Stimulated activated CD8-positive, alpha-beta memory T cell treated with anti-CD3 and anti-CD28 coated beads, Interleukin-2, amount 100 ng/mL, for 1 hour (primary cell): Measurements from ENCODE around the gene PPM1M.
A peak's percentile ranks its signal among the peaks of the same experiment; 100 is the strongest.
"Not testable (repeated sequence)": the region's sequence is repeated elsewhere in the genome, so short reads cannot be mapped to it uniquely, and the experiment has no call there.

Experiments used
- DNase-seq, 2 donors: peaks; one replicate each; pipeline ENCODE4 v3.0.0-alpha.2; 2020; ENCODE audit warnings: low read depth in 2 of 2

Gene PPM1M

GRCh38 chr3:52277071-52277964, 31.8 kb downstream of the PPM1M start:
- DNase-seq: peak in 1 of 2 donors; percentile 44

GRCh38 chr3:52277972-52278509, 32.5 kb downstream of the PPM1M start:
- DNase-seq: no peak

GRCh38 chr3:52278510-52279069, 33.0 kb downstream of the PPM1M start, which contains the start of gene WDR82:
WDR82 (minus strand) TSS chr3:52278649; CDS start chr3:52278361, 288 bp downstream.
- peak; percentile 96 to 98 for DNase-seq

- DNase-seq: no peak
Measured at GRCh38 chr3:52279596-52279995, 34.0 kb downstream of the PPM1M start.

GRCh38 chr3:52280050-52280461, 34.5 kb downstream of the PPM1M start:
- DNase-seq: no peak

DNA sequence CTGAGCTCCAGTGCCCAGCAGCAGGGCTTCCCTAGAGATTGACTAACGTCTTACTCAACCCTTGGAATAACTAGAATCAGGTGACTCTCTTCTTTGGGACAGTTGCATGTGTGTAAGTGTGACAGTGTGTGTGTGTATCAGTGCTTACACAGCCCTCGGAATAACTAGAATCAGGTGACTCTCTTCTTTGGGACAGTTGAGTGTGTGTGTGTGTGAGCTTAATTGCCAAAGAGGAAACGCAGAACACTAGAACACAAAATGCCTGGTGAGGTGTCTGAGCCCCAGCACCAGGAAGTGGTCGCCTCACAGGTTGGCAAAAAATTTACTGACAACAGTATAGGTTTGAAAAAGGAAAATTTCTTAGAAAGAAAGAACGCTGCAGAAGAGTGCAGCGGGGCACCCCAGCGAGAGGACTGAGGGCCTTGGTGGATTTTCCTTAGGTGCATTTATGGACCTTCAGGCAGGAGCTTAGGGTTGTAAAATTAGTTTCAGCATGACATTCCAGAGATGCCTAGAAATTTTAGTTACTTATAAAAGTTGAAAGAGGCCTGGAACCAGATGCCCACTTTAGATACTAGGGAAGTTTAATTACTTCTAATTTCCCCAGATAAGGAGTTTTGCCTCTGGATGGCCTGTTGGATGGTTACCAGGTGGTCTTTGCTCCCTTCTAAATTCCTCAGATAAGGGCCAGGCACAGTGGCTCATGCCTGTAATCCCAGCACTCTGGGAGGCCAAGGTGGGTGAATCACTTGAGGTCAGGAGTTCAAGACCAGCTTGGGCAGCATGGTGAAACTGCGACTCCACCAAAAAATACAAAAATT, 36.6 kb downstream of the PPM1M start:
- DNase-seq: peak in 1 of 2 donors; percentile 19

- DNase-seq: no peak
Measured at GRCh38 chr3:52283306-52283705, 37.7 kb downstream of the PPM1M start.

- DNase-seq: not testable (repeated sequence)
Measured at GRCh38 chr3:52284051-52284450, 38.5 kb downstream of the PPM1M start.

DNA sequence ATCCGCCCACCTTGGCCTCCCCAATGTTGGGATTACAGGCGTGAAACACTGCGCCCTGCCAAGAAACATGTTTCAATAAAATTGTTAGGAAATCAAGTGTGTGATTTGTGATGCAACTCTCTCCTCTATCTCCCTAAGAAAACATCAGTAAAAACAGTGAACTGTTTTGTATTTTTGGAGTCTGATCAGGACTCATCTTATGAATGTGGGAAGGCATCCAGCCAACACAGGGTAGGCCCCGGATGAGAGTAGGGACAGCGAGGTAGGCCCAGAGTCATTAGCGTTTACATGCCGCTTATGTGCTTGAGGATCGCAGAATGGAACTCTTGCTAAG, 41.2 kb downstream of the PPM1M start:
- DNase-seq: no peak

- no peak for DNase-seq
Measured at GRCh38 chr3:52288674-52289073, 43.1 kb downstream of the PPM1M start.

GRCh38 chr3:52289338-52289746, 43.8 kb downstream of the PPM1M start:
- no peak for DNase-seq

DNA sequence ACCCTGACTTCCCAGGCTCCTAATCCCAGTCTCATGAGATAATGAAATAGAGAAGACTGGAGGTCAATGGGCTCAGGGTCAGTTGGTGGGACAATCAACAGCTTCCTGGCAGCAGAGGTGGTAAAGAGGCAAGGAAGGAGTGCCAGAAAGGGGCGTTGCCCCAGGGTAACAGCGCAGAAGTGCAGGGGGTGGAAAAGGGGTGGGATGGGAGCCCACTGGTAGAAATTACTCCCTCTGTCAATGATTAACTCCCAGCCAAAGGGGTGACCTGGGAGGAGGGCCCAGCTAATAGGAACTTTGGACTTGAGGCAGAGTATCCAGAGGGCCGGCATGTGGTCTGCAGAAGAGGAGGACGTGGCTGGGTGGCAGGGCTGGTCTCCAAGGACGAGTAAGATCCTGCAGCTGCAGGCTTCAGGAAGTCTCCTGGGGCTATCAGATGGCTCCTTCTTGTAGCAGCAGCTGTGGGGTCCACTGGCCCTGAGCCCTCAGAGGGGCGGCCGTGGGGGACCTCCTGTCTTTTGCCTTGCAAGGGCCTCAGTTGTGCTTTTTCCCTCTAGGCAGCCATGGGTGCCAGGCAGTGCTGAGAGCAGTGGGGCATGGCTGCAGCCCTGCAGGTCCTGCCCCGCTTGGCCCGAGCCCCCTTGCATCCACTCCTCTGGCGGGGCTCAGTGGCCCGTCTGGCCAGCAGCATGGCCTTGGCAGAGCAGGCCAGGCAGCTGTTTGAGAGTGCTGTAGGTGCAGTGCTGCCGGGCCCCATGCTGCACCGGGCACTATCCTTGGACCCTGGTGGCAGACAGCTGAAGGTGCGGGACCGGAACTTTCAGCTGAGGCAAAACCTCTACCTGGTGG, 44.4 kb downstream of the PPM1M start:
- no peak for DNase-seq

DNA sequence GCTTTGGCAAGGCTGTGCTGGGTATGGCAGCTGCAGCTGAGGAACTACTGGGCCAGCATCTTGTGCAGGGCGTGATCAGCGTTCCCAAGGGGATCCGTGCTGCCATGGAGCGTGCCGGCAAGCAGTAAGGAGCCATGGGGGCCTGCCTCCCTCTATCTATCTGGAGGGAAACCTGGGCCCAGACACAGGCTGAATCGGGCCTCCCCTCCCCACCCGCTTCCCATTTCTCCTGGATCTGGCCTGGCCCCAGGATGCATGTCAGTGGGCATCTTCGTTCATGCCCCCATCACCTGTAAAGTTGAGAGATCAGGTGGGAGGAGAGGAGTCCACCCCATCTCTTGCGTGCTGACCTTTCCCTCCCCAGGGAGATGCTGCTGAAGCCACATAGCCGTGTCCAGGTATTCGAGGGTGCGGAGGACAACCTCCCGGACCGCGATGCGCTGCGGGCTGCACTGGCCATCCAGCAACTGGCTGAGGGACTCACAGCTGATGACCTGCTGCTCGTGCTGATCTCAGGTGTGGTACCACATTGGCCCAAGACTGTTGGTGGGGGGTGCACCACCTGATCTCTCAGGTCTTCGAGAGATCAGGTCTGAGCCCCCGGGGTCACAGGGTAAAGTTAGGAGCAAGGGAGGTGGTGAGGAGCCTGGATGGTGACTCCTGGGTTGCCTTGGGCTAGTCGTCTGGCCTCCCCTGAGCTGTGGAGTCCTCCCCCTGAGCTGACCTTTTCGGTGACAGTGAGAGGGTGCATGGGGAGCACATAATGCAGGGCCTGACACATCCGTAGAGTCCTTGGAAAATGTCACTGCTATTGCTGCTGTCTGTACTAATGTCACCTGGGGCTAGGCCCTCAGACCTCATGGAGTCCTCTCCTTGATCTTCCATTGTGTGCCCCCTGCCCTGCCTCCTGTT, 45.3 kb downstream of the PPM1M start:
- DNase-seq: no peak

- DNase-seq: no peak
Measured at GRCh38 chr3:52291508-52292181, 46.1 kb downstream of the PPM1M start.

DNA sequence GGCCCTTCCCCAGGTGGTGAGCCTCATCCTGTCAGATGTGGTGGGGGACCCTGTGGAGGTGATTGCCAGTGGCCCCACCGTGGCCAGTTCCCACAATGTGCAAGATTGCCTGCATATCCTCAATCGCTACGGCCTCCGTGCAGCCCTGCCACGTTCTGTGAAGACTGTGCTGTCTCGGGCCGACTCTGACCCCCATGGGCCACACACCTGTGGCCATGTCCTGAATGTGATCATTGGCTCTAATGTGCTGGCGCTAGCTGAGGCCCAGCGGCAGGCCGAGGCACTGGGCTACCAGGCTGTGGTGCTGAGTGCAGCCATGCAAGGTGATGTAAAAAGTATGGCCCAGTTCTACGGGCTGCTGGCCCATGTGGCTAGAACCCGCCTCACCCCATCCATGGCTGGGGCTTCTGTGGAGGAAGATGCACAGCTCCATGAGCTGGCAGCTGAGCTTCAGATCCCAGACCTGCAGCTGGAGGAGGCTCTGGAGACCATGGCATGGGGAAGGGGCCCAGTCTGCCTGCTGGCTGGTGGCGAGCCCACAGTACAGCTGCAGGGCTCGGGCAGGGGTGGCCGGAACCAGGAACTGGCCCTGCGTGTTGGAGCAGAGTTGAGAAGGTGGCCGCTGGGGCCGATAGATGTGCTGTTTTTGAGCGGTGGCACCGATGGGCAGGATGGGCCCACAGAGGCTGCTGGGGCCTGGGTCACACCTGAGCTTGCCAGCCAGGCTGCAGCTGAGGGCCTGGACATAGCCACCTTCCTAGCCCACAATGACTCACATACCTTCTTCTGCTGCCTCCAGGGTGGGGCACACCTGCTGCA, 46.9 kb downstream of the PPM1M start:
- DNase-seq: no peak

DNA sequence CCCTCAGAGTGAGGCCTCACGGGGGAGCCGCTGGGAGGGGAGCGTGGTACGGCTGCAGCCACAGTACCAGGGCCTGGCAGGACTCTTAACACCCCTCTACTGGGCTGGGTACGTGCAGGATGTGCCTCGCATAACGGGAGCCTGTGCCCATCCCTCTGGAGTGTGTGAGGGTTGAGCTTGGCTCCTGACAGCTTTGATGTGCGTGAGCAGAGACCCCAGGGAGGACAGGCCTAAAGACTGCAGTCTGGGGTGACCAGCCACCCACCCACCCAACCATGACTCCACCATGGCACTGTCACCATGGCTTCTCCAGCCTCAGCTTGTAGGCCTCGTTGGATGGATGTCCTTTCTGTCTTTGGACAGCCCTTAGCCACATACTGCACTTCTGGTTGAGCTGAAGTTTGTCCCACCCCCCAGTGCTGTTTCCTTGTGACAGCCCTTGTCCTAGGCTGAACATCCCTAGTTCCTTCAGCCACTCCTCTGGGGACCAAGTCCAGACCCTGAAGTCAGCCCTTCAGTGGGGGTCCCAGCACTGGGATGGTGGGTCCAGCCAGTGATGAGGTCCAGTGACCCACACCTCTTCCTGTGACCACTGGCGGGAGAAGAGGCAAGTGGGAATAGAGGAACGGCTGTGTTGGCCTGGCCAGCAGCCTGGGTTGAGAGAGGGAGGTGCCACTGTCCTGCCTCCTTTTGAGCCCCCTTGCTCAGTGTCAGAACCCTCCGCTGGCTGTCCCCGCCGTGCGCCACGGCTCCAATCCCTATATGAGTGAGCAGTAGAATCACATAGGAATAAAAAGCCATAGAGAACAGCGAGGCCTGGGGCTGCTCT, 48.1 kb downstream of the PPM1M start:
- DNase-seq: no peak

GRCh38 chr3:52294320-52295150, 49.0 kb downstream of the PPM1M start:
- no peak for DNase-seq
